Astrocyte (in vitro differentiated cells and primary cell): ENCODE results near the gene G6PC3.

Experiments
- EZH2 ChIP-seq: IDR thresholded peaks from 2 replicates; pipeline ENCODE4 v1.6.1; 2012; ENCODE audit warnings: mild to moderate bottlenecking, low read length, inconsistent platforms; ENCODE audit not compliant: insufficient read depth
- TF ChIP-seq, protein P1 (sequence below): IDR thresholded peaks from 2 replicates; pipeline ENCODE4 v1.5.1; 2011; ENCODE audit warnings: low read depth, mild to moderate bottlenecking, inconsistent platforms, low read length, moderate library complexity; ENCODE audit not compliant: insufficient read depth

DNA sequence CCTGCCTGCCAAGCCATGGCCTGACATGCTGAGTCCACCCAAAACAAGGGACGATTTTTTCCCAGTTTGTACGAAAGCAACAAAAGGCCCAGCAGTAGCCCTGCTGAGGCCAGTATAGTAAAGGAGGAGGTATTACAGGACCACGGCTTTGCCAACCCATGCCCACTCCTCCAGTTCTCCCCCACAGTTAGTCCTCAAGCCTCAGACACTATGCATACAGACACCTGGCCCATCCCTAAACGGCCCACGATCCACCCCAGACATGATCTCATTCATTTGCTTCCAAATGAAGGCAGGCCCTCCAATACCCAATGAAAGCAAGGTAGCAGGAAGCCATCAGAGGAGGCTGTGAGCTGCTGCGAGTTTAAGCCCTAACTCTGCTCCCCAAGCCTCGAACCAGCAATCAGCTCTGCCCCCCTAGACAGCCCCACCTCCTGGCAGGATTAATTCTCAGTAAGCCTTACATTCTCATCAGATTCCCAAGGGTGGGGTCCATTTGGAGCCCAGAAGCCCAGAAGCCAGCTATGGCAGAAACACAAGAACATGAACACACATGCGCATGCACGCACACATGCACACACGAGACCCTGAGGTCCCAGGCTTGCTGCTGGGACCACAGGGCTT lies 48.0 kb downstream of the G6PC3 start:
- TF ChIP-seq, protein P1, sequence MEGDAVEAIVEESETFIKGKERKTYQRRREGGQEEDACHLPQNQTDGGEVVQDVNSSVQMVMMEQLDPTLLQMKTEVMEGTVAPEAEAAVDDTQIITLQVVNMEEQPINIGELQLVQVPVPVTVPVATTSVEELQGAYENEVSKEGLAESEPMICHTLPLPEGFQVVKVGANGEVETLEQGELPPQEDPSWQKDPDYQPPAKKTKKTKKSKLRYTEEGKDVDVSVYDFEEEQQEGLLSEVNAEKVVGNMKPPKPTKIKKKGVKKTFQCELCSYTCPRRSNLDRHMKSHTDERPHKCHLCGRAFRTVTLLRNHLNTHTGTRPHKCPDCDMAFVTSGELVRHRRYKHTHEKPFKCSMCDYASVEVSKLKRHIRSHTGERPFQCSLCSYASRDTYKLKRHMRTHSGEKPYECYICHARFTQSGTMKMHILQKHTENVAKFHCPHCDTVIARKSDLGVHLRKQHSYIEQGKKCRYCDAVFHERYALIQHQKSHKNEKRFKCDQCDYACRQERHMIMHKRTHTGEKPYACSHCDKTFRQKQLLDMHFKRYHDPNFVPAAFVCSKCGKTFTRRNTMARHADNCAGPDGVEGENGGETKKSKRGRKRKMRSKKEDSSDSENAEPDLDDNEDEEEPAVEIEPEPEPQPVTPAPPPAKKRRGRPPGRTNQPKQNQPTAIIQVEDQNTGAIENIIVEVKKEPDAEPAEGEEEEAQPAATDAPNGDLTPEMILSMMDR, result no peak
- no peak for TF ChIP-seq EZH2
